HCT116 (cell line): Measurements from ENCODE around the gene MIDN. TPM values are rescaled to one million over a fixed set of nuclear protein-coding genes. Genes with fewer than 3 reads are reported as not detected.

Experiments
- ATAC-seq: fragments of 200-7000 bp; cut with Tn5 transposase; 2 replicates; pipeline ENCODE4 v1.9.1; 2020; ENCODE audit warnings: mild to moderate bottlenecking, moderate library complexity
- BruUV-seq: library from RNA; stranded (reverse); fragments of 400-500 nt; replicated peaks from 2 replicates; lab custom pipeline; 2021; lab: Mats Ljungman, UMichigan
- CTCF ChIA-PET: fragments of 300-600 bp; sonication (Branson Sonifier 250); formaldehyde crosslinking; loops from one replicate; lab custom pipeline; 2021; ENCODE audit warnings: antibody characterized with exemption; lab: Charles Lee
- POLR2A ChIA-PET: fragments of 300-600, 350-600 bp; sonication (Branson Sonifier 250); formaldehyde crosslinking; loops from one replicate; lab custom pipeline; 2021; ENCODE audit warnings: antibody characterized with exemption; lab: Charles Lee
- RAD21 ChIA-PET, 2 experiments: fragments of 300-600 bp; sonication (Branson Sonifier 250); formaldehyde crosslinking; loops; one replicate each; lab custom pipeline; 2023; ENCODE audit warnings: low total read pairs in 2 of 2; ENCODE audit not compliant: uncharacterized antibody in 2 of 2, unreplicated experiment in 2 of 2, low non-redundant PET in 1 of 2; lab: Charles Lee
- DNase-seq: peaks from one replicate; pipeline ENCODE4 v3.0.0-alpha.2; 2010; ENCODE audit warnings: low read depth, low spot score
- H2AFZ ChIP-seq: fragments of 200-600 bp; shearing (Covaris generic), sonication (generic); 2 replicates; pipeline ENCODE4 v1.6.1; 2017; ENCODE audit warnings: low read depth, mixed run types, mixed read lengths, antibody characterized with exemption, low read length; ENCODE audit not compliant: poor library complexity, severe bottlenecking
- H3K27ac ChIP-seq: 2 replicates; pipeline ENCODE4 v1.5.1; 2012; ENCODE audit warnings: low read depth, low read length
- H3K27me3 ChIP-seq: fragments of 200-600 bp; sonication (generic); 2 replicates; pipeline ENCODE4 v1.6.1; 2016; ENCODE audit warnings: mixed run types, low read length, mixed read lengths; ENCODE audit not compliant: insufficient read depth
- H3K36me3 ChIP-seq, 2 experiments: fragments of 200-500 bp in 1 of 2; fragments of 200-600 bp in 1 of 2; sonication (Bioruptor generic) in 1 of 2; sonication (generic) in 1 of 2; 2 replicates each; pipeline versions ENCODE4 v1.5.1 to v1.6.1; 2014 to 2016; ENCODE audit warnings: low read length in 2 of 2, inconsistent platforms in 1 of 2, mixed read lengths in 1 of 2, mixed run types in 1 of 2; ENCODE audit not compliant: insufficient read depth in 2 of 2, control insufficient read depth in 1 of 2
- H3K4me1 ChIP-seq, 2 experiments: fragments of 200-600 bp in 1 of 2; sonication (generic) in 1 of 2; 2 replicates each; pipeline versions ENCODE4 v1.5.1 to v1.6.1; 2012 to 2017; ENCODE audit warnings: low read length in 2 of 2, inconsistent platforms in 1 of 2, mild to moderate bottlenecking in 1 of 2, mixed read lengths in 1 of 2, mixed run types in 1 of 2, moderate library complexity in 1 of 2; ENCODE audit not compliant: insufficient read depth in 2 of 2, control insufficient read depth in 1 of 2
- H3K4me2 ChIP-seq: fragments of 200-600 bp; sonication (generic); 2 replicates; pipeline ENCODE4 v1.6.1; 2017; ENCODE audit warnings: mixed run types, low read length, mixed read lengths
- H3K4me3 ChIP-seq, 2 experiments: fragments of 200-600 bp in 1 of 2; sonication (generic) in 1 of 2; replicated peaks in 1 of 2; 2 replicates each; pipeline ENCODE4 v1.5.1; 2011 to 2016; ENCODE audit warnings: low read length in 2 of 2, control low read depth in 1 of 2, low read depth in 1 of 2, mild to moderate bottlenecking in 1 of 2, mixed read lengths in 1 of 2, mixed run types in 1 of 2
- H3K79me2 ChIP-seq: fragments of 200-600 bp; sonication (generic); 2 replicates; pipeline ENCODE4 v1.6.1; 2017; ENCODE audit warnings: mild to moderate bottlenecking, mixed run types, low read length, moderate library complexity, mixed read lengths; ENCODE audit not compliant: insufficient read depth
- H3K9ac ChIP-seq: fragments of 200-600 bp; sonication (generic); 2 replicates; pipeline ENCODE4 v1.6.1; 2016; ENCODE audit warnings: low read length, mixed read lengths
- H3K9me2 ChIP-seq: fragments of 200-600 bp; sonication (generic), shearing (Covaris generic); 2 replicates; pipeline ENCODE4 v1.6.1; 2017; ENCODE audit warnings: mixed run types, mild to moderate bottlenecking, moderate library complexity; ENCODE audit not compliant: insufficient read depth
- H3K9me3 ChIP-seq, 2 experiments: fragments of 200-500 bp in 1 of 2; fragments of 200-600 bp in 1 of 2; sonication (Bioruptor generic) in 1 of 2; sonication (generic) in 1 of 2; 2 replicates each; pipeline ENCODE4 v1.6.1; 2014 to 2017; ENCODE audit warnings: low read length in 2 of 2, mixed read lengths in 2 of 2, inconsistent platforms in 1 of 2, low read depth in 1 of 2, mild to moderate bottlenecking in 1 of 2, mixed run types in 1 of 2, moderate library complexity in 1 of 2; ENCODE audit not compliant: control insufficient read depth in 1 of 2, insufficient read depth in 1 of 2
- H4K20me1 ChIP-seq: fragments of 200-600 bp; sonication (generic), shearing (Covaris generic); 2 replicates; pipeline ENCODE4 v1.6.1; 2017; ENCODE audit warnings: mixed run types, mild to moderate bottlenecking, moderate library complexity; ENCODE audit not compliant: insufficient read depth
- CEBPB ChIP-seq: IDR thresholded peaks from 2 replicates; pipeline ENCODE4 v1.6.1; 2012; ENCODE audit warnings: low read depth
- EGR1 ChIP-seq: IDR thresholded peaks from 2 replicates; pipeline ENCODE4 v1.6.1; 2012; ENCODE audit warnings: low read depth
- EZH2 ChIP-seq: fragments of 200-600 bp; sonication (generic); IDR thresholded peaks from 2 replicates; pipeline ENCODE4 v1.6.1; 2017; ENCODE audit warnings: antibody characterized with exemption, mixed run types
- JUND ChIP-seq: IDR thresholded peaks from 2 replicates; pipeline ENCODE4 v1.6.1; 2012
- RAD21 ChIP-seq: IDR thresholded peaks from 2 replicates; pipeline ENCODE4 v1.6.1; 2012; ENCODE audit warnings: low read depth, mild to moderate bottlenecking
- SIN3A ChIP-seq: IDR thresholded peaks from 2 replicates; pipeline ENCODE4 v1.6.1; 2012; ENCODE audit warnings: low read depth
- SP1 ChIP-seq: IDR thresholded peaks from 2 replicates; pipeline ENCODE4 v1.6.1; 2012; ENCODE audit warnings: low read depth
- SRF ChIP-seq: IDR thresholded peaks from 2 replicates; pipeline ENCODE4 v1.6.1; 2012; ENCODE audit warnings: low read depth
- TCF7L2 ChIP-seq: IDR thresholded peaks from 2 replicates; pipeline ENCODE4 v1.7.0; 2011; ENCODE audit warnings: borderline replicate concordance, inconsistent platforms; ENCODE audit not compliant: insufficient read depth, insufficient read length; ENCODE audit errors: extremely low read depth
- ZFX ChIP-seq: fragments of 450-650 bp; IDR thresholded peaks from 2 replicates; pipeline ENCODE4 v1.6.1; 2017
- ZNF274 ChIP-seq: fragments of 200-500 bp; sonication (Bioruptor generic); IDR thresholded peaks from 2 replicates; pipeline ENCODE4 v1.6.1; 2014; ENCODE audit warnings: mild to moderate bottlenecking, low read depth, low read length, inconsistent platforms
- intact Hi-C: fragments of 100-400 bp; cut with micrococcal nuclease; formaldehyde crosslinking; loops from 2 replicates; pipeline ENCODE4 v1.10.0; 2022
- total RNA-seq: library from RNA; stranded (reverse); gene quantifications from one replicate; pipeline ENCODE4 v1.2.1, GENCODE V29; 2021; ENCODE audit not compliant: unreplicated experiment
- TF ChIP-seq, protein P1 (sequence below): IDR thresholded peaks from 2 replicates; pipeline ENCODE4 v1.6.1; 2012
- TF ChIP-seq, protein P2 (sequence below), 3 experiments: fragments of 200-600 bp in 1 of 3; sonication (generic) in 1 of 3; IDR thresholded peaks in 2 of 3; conservative IDR thresholded peaks in 1 of 3; 2 replicates each; pipeline ENCODE4 v1.5.1; 2012 to 2017; ENCODE audit warnings: low read depth in 2 of 3, low read length in 2 of 3, antibody characterized with exemption in 1 of 3, borderline replicate concordance in 1 of 3, control low read depth in 1 of 3, mild to moderate bottlenecking in 1 of 3, mixed read lengths in 1 of 3, mixed run types in 1 of 3, moderate library complexity in 1 of 3; ENCODE audit not compliant: insufficient read depth in 1 of 3
- TF ChIP-seq, protein P3 (sequence below): IDR thresholded peaks from 2 replicates; pipeline ENCODE4 v1.6.1; 2012; ENCODE audit warnings: low read depth
- TF ChIP-seq, protein P4 (sequence below): IDR thresholded peaks from 2 replicates; pipeline ENCODE4 v1.6.1; 2011; ENCODE audit warnings: mild to moderate bottlenecking, low read length, moderate library complexity; ENCODE audit not compliant: insufficient replicate concordance; ENCODE audit errors: extremely low read depth

MIDN gene
- total RNA-seq, 1 experiment from 2014 or later = 146 TPM

DNA sequence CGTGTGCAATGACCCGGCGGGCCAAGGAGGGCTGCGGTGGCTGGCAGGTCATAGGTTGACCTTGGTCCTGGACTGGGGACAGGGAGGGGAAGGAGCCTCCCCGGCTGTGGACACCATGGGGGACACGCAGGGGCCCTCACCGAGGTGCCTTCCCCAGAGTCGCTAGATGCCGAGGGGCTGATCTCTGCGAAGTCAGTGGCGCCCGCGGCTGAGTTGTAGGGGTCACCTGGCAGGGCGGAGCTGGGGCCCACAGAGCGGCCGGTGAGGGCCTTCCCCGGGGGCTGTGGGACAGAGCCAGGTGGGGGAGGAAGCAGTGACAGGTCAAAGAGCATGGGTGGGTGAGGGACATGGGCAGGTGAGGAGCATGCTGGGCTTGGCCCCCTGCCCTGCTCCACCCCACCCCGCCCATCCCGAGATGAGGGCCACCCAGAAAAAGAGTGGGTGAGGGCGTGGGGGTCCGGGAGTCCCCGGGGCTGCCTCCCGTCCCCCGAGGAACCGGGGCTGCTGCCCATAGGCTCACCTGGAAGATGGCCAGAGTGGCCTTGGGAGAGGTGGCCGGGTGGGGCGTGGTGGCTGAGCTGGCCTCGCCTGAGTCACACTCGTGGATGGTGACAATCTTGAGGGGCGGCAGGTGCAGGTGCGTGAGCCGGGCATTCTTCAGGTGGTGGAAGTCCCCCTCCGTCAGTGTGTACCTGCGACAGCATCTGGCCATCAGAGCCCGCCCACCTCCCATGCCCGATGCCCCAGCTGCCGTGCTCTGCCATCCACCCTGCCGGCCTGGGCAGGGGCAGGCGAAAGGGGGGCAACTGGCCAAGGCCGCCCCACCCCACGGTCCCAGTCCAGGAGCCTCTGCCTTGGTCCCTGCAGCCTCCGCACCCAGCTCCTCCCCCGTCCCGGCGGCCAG lies 14.1 kb upstream of the MIDN start:
- no peaks in the 10 kb centered on the region for H3K9me2 ChIP-seq
- no peaks in the 10 kb centered on the region for H4K20me1 ChIP-seq
- ChIA-PET RAD21 (no interaction called here), CTCF (no interaction called here), POLR2A (no interaction called here)
- no peaks in the 10 kb centered on the region for H3K9me3 ChIP-seq
- BruUV-seq = no TSS peak
- H3K4me2 ChIP-seq = no peak overlapping the region
- no peak for TF ChIP-seq ZFX
- no peak for TF ChIP-seq ZNF274
- no peak for TF ChIP-seq EZH2
- TF ChIP-seq JUND = no peak
- no peak for TF ChIP-seq SRF
- TF ChIP-seq TCF7L2 = no peak
- TF ChIP-seq SIN3A = no peak
- TF ChIP-seq, protein P1, sequence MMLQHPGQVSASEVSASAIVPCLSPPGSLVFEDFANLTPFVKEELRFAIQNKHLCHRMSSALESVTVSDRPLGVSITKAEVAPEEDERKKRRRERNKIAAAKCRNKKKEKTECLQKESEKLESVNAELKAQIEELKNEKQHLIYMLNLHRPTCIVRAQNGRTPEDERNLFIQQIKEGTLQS = no peak
- TF ChIP-seq RAD21 = no peak
- TF ChIP-seq, protein P2, sequence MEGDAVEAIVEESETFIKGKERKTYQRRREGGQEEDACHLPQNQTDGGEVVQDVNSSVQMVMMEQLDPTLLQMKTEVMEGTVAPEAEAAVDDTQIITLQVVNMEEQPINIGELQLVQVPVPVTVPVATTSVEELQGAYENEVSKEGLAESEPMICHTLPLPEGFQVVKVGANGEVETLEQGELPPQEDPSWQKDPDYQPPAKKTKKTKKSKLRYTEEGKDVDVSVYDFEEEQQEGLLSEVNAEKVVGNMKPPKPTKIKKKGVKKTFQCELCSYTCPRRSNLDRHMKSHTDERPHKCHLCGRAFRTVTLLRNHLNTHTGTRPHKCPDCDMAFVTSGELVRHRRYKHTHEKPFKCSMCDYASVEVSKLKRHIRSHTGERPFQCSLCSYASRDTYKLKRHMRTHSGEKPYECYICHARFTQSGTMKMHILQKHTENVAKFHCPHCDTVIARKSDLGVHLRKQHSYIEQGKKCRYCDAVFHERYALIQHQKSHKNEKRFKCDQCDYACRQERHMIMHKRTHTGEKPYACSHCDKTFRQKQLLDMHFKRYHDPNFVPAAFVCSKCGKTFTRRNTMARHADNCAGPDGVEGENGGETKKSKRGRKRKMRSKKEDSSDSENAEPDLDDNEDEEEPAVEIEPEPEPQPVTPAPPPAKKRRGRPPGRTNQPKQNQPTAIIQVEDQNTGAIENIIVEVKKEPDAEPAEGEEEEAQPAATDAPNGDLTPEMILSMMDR (IDR thresholded peaks at IDR 0.05 in 2 of 3, conservative IDR thresholded peaks at IDR 0.05 in 1 of 3; ENCODE audit: borderline replicate concordance in 1 of 3, insufficient read depth in 1 of 3, low read depth in 2 of 3, low read length in 2 of 3) = no peak
- TF ChIP-seq SP1 = no peak
- TF ChIP-seq EGR1 = no peak
- TF ChIP-seq, protein P3, sequence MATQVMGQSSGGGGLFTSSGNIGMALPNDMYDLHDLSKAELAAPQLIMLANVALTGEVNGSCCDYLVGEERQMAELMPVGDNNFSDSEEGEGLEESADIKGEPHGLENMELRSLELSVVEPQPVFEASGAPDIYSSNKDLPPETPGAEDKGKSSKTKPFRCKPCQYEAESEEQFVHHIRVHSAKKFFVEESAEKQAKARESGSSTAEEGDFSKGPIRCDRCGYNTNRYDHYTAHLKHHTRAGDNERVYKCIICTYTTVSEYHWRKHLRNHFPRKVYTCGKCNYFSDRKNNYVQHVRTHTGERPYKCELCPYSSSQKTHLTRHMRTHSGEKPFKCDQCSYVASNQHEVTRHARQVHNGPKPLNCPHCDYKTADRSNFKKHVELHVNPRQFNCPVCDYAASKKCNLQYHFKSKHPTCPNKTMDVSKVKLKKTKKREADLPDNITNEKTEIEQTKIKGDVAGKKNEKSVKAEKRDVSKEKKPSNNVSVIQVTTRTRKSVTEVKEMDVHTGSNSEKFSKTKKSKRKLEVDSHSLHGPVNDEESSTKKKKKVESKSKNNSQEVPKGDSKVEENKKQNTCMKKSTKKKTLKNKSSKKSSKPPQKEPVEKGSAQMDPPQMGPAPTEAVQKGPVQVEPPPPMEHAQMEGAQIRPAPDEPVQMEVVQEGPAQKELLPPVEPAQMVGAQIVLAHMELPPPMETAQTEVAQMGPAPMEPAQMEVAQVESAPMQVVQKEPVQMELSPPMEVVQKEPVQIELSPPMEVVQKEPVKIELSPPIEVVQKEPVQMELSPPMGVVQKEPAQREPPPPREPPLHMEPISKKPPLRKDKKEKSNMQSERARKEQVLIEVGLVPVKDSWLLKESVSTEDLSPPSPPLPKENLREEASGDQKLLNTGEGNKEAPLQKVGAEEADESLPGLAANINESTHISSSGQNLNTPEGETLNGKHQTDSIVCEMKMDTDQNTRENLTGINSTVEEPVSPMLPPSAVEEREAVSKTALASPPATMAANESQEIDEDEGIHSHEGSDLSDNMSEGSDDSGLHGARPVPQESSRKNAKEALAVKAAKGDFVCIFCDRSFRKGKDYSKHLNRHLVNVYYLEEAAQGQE = no peak
- no peak for TF ChIP-seq CEBPB
- TF ChIP-seq, protein P4, sequence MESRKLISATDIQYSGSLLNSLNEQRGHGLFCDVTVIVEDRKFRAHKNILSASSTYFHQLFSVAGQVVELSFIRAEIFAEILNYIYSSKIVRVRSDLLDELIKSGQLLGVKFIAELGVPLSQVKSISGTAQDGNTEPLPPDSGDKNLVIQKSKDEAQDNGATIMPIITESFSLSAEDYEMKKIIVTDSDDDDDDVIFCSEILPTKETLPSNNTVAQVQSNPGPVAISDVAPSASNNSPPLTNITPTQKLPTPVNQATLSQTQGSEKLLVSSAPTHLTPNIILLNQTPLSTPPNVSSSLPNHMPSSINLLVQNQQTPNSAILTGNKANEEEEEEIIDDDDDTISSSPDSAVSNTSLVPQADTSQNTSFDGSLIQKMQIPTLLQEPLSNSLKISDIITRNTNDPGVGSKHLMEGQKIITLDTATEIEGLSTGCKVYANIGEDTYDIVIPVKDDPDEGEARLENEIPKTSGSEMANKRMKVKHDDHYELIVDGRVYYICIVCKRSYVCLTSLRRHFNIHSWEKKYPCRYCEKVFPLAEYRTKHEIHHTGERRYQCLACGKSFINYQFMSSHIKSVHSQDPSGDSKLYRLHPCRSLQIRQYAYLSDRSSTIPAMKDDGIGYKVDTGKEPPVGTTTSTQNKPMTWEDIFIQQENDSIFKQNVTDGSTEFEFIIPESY = no peak
- DNase-seq = no peak
- peaks cover 18 to 42% of the 10 kb centered on the region in 2 experiments for H3K4me1 ChIP-seq
- no peak overlapping the region for H3K4me3 ChIP-seq
- H3K36me3 ChIP-seq = peaks cover 3 to 16% of the 10 kb centered on the region in 2 experiments; a peak in 3 of 4 replicates
- peaks cover 22% of the 10 kb centered on the region; the same call in 1 of the 2 replicates for H3K79me2 ChIP-seq
- H2AFZ ChIP-seq = no peak overlapping the region
- no peak overlapping the region for H3K27ac ChIP-seq
- H3K9ac ChIP-seq = no peak overlapping the region
- intact Hi-C loops = no loop called here
- H3K27me3 ChIP-seq = no peaks in the 10 kb centered on the region
- ATAC-seq = no peak
